Adrenal gland (tissue), 5 donors: ENCODE results near the gene RETREG2.

ENCODE experiments used
- POLR2A ChIP-seq, 2 donors: fragments of 450-650 bp; IDR thresholded peaks; one replicate each; pipeline ENCODE4 v1.6.1; 2017; ENCODE audit warnings: antibody characterized with exemption in 2 of 2, mild to moderate bottlenecking in 2 of 2, moderate library complexity in 1 of 2
- TF ChIP-seq, protein P1 (sequence below), 6 experiments: fragments of 450-650 bp in 4 of 6; fragments of 200-600 bp in 2 of 6; sonication (generic) in 1 of 6; IDR thresholded peaks; 1 replicate in 5 of 6; 2 replicates in 1 of 6; pipeline versions ENCODE4 v1.5.1 to v1.8.0; 2016 to 2021; ENCODE audit warnings: antibody characterized with exemption in 6 of 6, mild to moderate bottlenecking in 2 of 6, moderate library complexity in 1 of 6
- donor health status: DM: no; HTN: no; CAD: no.

GRCh38 chr2:219206328-219207133 lies 28.5 kb downstream of the RETREG2 start, which contains the start of gene ZFAND2B:
- TF ChIP-seq, protein P1, sequence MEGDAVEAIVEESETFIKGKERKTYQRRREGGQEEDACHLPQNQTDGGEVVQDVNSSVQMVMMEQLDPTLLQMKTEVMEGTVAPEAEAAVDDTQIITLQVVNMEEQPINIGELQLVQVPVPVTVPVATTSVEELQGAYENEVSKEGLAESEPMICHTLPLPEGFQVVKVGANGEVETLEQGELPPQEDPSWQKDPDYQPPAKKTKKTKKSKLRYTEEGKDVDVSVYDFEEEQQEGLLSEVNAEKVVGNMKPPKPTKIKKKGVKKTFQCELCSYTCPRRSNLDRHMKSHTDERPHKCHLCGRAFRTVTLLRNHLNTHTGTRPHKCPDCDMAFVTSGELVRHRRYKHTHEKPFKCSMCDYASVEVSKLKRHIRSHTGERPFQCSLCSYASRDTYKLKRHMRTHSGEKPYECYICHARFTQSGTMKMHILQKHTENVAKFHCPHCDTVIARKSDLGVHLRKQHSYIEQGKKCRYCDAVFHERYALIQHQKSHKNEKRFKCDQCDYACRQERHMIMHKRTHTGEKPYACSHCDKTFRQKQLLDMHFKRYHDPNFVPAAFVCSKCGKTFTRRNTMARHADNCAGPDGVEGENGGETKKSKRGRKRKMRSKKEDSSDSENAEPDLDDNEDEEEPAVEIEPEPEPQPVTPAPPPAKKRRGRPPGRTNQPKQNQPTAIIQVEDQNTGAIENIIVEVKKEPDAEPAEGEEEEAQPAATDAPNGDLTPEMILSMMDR (IDR thresholded peaks at IDR 0.05) = peak in 4 of 6 experiments; percentile 18 to 50 (median 38)
- TF ChIP-seq POLR2A (IDR thresholded peaks at IDR 0.05) = peak; percentile 88 to 96
